Stimulated activated CD8-positive, alpha-beta memory T cell treated with anti-CD3 and anti-CD28 coated beads, Interleukin-12 subunit alpha, Interleukin-12 subunit beta, amount 100 ng/mL, for 4 hours (primary cell): ENCODE measurements around the gene GDF7.

Experiments used
- DNase-seq: peaks from one replicate; pipeline ENCODE4 v3.0.0-alpha.2; 2020; ENCODE audit warnings: low read depth

GDF7 gene

GRCh38 chr2:20661421-20662307, 5.3 kb upstream of the GDF7 start:
- peak; percentile 38 for DNase-seq

- DNase-seq: no peak
These were observed 4.5 kb upstream of the GDF7 start for GRCh38 chr2:20662308-20662937.

- DNase-seq: no peak
These were observed 3.5 kb upstream of the GDF7 start for GRCh38 chr2:20663196-20664070.

- no peak for DNase-seq
These were observed 2.9 kb upstream of the GDF7 start for GRCh38 chr2:20664071-20664390.

- DNase-seq: no peak
These were observed 2.3 kb upstream of the GDF7 start for GRCh38 chr2:20664431-20665242.

GRCh38 chr2:20665243-20666004, 1.5 kb upstream of the GDF7 start:
- DNase-seq: no peak

GRCh38 chr2:20666005-20666303, 990 bp upstream of the GDF7 start:
- no peak for DNase-seq

- no peak for DNase-seq
These were observed 197 bp downstream of the GDF7 start for GRCh38 chr2:20667151-20667530.

GRCh38 chr2:20667531-20668401, 822 bp downstream of the GDF7 start:
- no peak for DNase-seq

GRCh38 chr2:20668451-20668850, 1.5 kb downstream of the GDF7 start:
- no peak for DNase-seq

- no peak for DNase-seq
These were observed 2.0 kb downstream of the GDF7 start for GRCh38 chr2:20668871-20669475.

GRCh38 chr2:20669562-20670314, 2.8 kb downstream of the GDF7 start:
- DNase-seq: no peak

- no peak for DNase-seq
These were observed 3.5 kb downstream of the GDF7 start for GRCh38 chr2:20670315-20671035.

GRCh38 chr2:20671036-20671735, 4.2 kb downstream of the GDF7 start:
- DNase-seq: no peak

- no peak for DNase-seq
These were observed 4.8 kb downstream of the GDF7 start for GRCh38 chr2:20671736-20672080.

GRCh38 chr2:20672201-20672951, 5.4 kb downstream of the GDF7 start:
- DNase-seq: no peak

GRCh38 chr2:20673686-20674308, 6.9 kb downstream of the GDF7 start:
- DNase-seq: no peak
